CD8-positive, alpha-beta memory T cell (primary cell): ENCODE results near the gene NTN3. TPM values are rescaled to one million over a fixed set of nuclear protein-coding genes. Genes with fewer than 3 reads are reported as not detected.

Experiments
- CTCF ChIA-PET: fragments of 350-600 bp; sonication (Branson Sonifier 250); formaldehyde crosslinking; loops from one replicate; lab custom pipeline; 2021; ENCODE audit warnings: antibody characterized with exemption; lab: Charles Lee
- POLR2A ChIA-PET: fragments of 350-600 bp; sonication (Branson Sonifier 250); formaldehyde crosslinking; loops from one replicate; lab custom pipeline; 2021; ENCODE audit warnings: antibody characterized with exemption; lab: Charles Lee
- DNase-seq, 5 donors: peaks; one replicate each; pipeline versions ENCODE4 v3.0.0 to v3.0.0-alpha.2; 2020 to 2022; ENCODE audit warnings: mixed read lengths in 1 of 5
- H3K27ac ChIP-seq: one replicate; pipeline ENCODE4 v1.7.0; 2013; ENCODE audit warnings: low read depth, mild to moderate bottlenecking, low read length, moderate library complexity
- H3K27me3 ChIP-seq: 2 replicates; pipeline ENCODE4 v1.7.0; 2013; ENCODE audit warnings: low read length, mild to moderate bottlenecking; ENCODE audit not compliant: insufficient read depth, poor library complexity, severe bottlenecking
- H3K36me3 ChIP-seq: 2 replicates; pipeline ENCODE4 v1.7.0; 2013; ENCODE audit warnings: mild to moderate bottlenecking, low read length, moderate library complexity; ENCODE audit not compliant: insufficient read depth
- H3K4me1 ChIP-seq: 2 replicates; pipeline ENCODE4 v1.7.0; 2013; ENCODE audit warnings: mild to moderate bottlenecking, low read length, moderate library complexity; ENCODE audit not compliant: insufficient read depth
- H3K4me3 ChIP-seq: 2 replicates; pipeline ENCODE4 v1.7.0; 2013; ENCODE audit warnings: mild to moderate bottlenecking, low read length
- H3K9me3 ChIP-seq: 2 replicates; pipeline ENCODE4 v1.7.0; 2013; ENCODE audit warnings: mild to moderate bottlenecking, low read length
- H3K27ac Mint-ChIP-seq, 8 donors: one replicate each; pipeline ENCODE4 v1.8.0; 2020 to 2021; ENCODE audit warnings: mixed read lengths in 8 of 8, mild to moderate bottlenecking in 6 of 8, inconsistent platforms in 3 of 8, moderate library complexity in 3 of 8
- H3K27me3 Mint-ChIP-seq, 2 donors: one replicate each; pipeline ENCODE4 v1.8.0; 2020 to 2021; ENCODE audit warnings: mixed read lengths in 2 of 2, mild to moderate bottlenecking in 1 of 2, moderate library complexity in 1 of 2
- H3K36me3 Mint-ChIP-seq, 3 donors: one replicate each; pipeline ENCODE4 v1.8.0; 2020 to 2021; ENCODE audit warnings: mixed read lengths in 3 of 3, inconsistent platforms in 1 of 3, mild to moderate bottlenecking in 1 of 3
- H3K4me1 Mint-ChIP-seq, 3 donors: one replicate each; pipeline ENCODE4 v1.8.0; 2020 to 2021; ENCODE audit warnings: mixed read lengths in 3 of 3, inconsistent platforms in 1 of 3, mild to moderate bottlenecking in 1 of 3
- H3K4me3 Mint-ChIP-seq, 7 donors: one replicate each; pipeline ENCODE4 v1.8.0; 2020 to 2021; ENCODE audit warnings: mixed read lengths in 7 of 7, mild to moderate bottlenecking in 6 of 7, moderate library complexity in 4 of 7, inconsistent platforms in 2 of 7
- H3K9me3 Mint-ChIP-seq, 5 donors: one replicate each; pipeline ENCODE4 v1.8.0; 2020 to 2022; ENCODE audit warnings: mixed read lengths in 5 of 5, mild to moderate bottlenecking in 3 of 5, moderate library complexity in 2 of 5, inconsistent platforms in 1 of 5
- polyA plus RNA-seq: library from polyadenylated mRNA; unstranded; fragments of 300-500 nt; fragmentation: Illumina TruSeq; gene quantifications from one replicate; pipeline ENCODE4 v1.2.3, GENCODE V29; 2021
- total RNA-seq, 2 experiments: library from RNA; stranded (reverse); gene quantifications; one replicate each; pipeline ENCODE4 v1.2.3, GENCODE V29; 2021

Gene NTN3
- total RNA-seq (not detected), polyA plus RNA-seq (not detected)

- H3K27ac Mint-ChIP-seq = no peak within 1 kb of the TSS
- no peaks in the 10 kb centered on the region for H3K36me3 ChIP-seq
- ChIA-PET CTCF (no interaction called here), POLR2A (interaction anchor here (0.8 to 1.1 kb wide), 2 partner anchors 11 to 15 kb away, joined by 3 read pairs; partner anchors contain the start of gene TEDC2)
- peak within 1 kb of the TSS in 2 of 7 donors; percentile 22 to 51 for H3K4me3 Mint-ChIP-seq
- DNase-seq = no peak
- peaks cover 25 to 34% of the 10 kb centered on the region in 2 donors for H3K27me3 Mint-ChIP-seq
- H3K9me3 Mint-ChIP-seq = no peaks in the 10 kb centered on the region
- peaks cover 36% of the 10 kb centered on the region for H3K27me3 ChIP-seq
- peaks cover 17% of the 10 kb centered on the region for H3K4me1 ChIP-seq
- H3K36me3 Mint-ChIP-seq = no peaks in the 10 kb centered on the region
- H3K4me3 ChIP-seq = no peak within 1 kb of the TSS
- peaks cover 7 to 26% (median 11%) of the 10 kb centered on the region in 3 donors for H3K4me1 Mint-ChIP-seq
- no peak within 1 kb of the TSS for H3K27ac ChIP-seq
- no peaks in the 10 kb centered on the region for H3K9me3 ChIP-seq
Measured at GRCh38 chr16:2471016-2471652, at the start of gene NTN3. TSS of gene NTN3 (plus strand) at chr16:2471297. CDS start at chr16:2471702, 405 bp downstream.

- Histone ChIP-seq H3K9me3 (no peaks in the 10 kb centered on the region), H3K4me3 (no peak overlapping the region), H3K27me3 (no peaks in the 10 kb centered on the region), H3K4me1 (peaks cover 5% of the 10 kb centered on the region), H3K27ac (no peak overlapping the region), H3K36me3 (no peaks in the 10 kb centered on the region)
- H3K4me1 Mint-ChIP-seq = peaks cover 9 to 13% (median 12%) of the 10 kb centered on the region in 3 donors
- peaks cover 0 to 1% of the 10 kb centered on the region in 2 donors for H3K27me3 Mint-ChIP-seq
- H3K9me3 Mint-ChIP-seq = no peaks in the 10 kb centered on the region
- ChIA-PET POLR2A (no interaction called here), CTCF (interaction anchor here (0.8 to 1.7 kb wide), 3 partner anchors 9 to 66 kb away, joined by 3 to 8 read pairs (median 4); partner anchors contain the start of gene TBC1D24)
- H3K27ac Mint-ChIP-seq = no peak overlapping the region
- no peak for DNase-seq
- no peak overlapping the region for H3K4me3 Mint-ChIP-seq
- no peaks in the 10 kb centered on the region for H3K36me3 Mint-ChIP-seq
Measured at GRCh38 chr16:2422123-2422867, 48.8 kb upstream of the NTN3 start.

- Histone ChIP-seq H3K27ac (no peak overlapping the region), H3K4me3 (no peak overlapping the region), H3K4me1 (peaks cover 5% of the 10 kb centered on the region), H3K36me3 (no peaks in the 10 kb centered on the region), H3K27me3 (no peaks in the 10 kb centered on the region), H3K9me3 (no peaks in the 10 kb centered on the region)
- no peak overlapping the region for H3K27ac Mint-ChIP-seq
- H3K27me3 Mint-ChIP-seq = no peaks in the 10 kb centered on the region
- no peaks in the 10 kb centered on the region for H3K9me3 Mint-ChIP-seq
- H3K36me3 Mint-ChIP-seq = no peaks in the 10 kb centered on the region
- DNase-seq = no peak
- H3K4me3 Mint-ChIP-seq = no peak overlapping the region
- ChIA-PET CTCF (interaction anchor here (0.9 to 1.7 kb wide), 3 partner anchors 19 to 64 kb away, joined by 3 to 4 read pairs (median 4); no protein-coding TSS in a partner anchor), POLR2A (no interaction called here)
- H3K4me1 Mint-ChIP-seq = peaks cover 11 to 22% (median 21%) of the 10 kb centered on the region in 3 donors
Measured at GRCh38 chr16:2424061-2425007, 46.8 kb upstream of the NTN3 start.

GRCh38 chr16:2425008-2425518 lies 46.0 kb upstream of the NTN3 start:
- H3K36me3 Mint-ChIP-seq = peaks cover 0 to 2% (median 0%) of the 10 kb centered on the region in 3 donors
- ChIA-PET CTCF (no interaction called here), POLR2A (no interaction called here)
- no peaks in the 10 kb centered on the region for H3K9me3 Mint-ChIP-seq
- Histone ChIP-seq H3K9me3 (no peaks in the 10 kb centered on the region), H3K4me3 (no peak overlapping the region), H3K27me3 (no peaks in the 10 kb centered on the region), H3K36me3 (no peaks in the 10 kb centered on the region), H3K27ac (no peak overlapping the region), H3K4me1 (peaks cover 9% of the 10 kb centered on the region)
- H3K4me3 Mint-ChIP-seq = peak overlapping the region in 1 of 7 donors; percentile 40
- H3K27me3 Mint-ChIP-seq = no peaks in the 10 kb centered on the region
- DNase-seq = no peak
- H3K4me1 Mint-ChIP-seq = peaks cover 14 to 26% (median 24%) of the 10 kb centered on the region in 3 donors
- peak overlapping the region in 1 of 8 donors; percentile 86 for H3K27ac Mint-ChIP-seq

GRCh38 chr16:2425825-2426430 lies 45.2 kb upstream of the NTN3 start:
- POLR2A ChIA-PET = no interaction called here
- no peak overlapping the region for H3K27ac Mint-ChIP-seq
- Histone ChIP-seq H3K27me3 (no peaks in the 10 kb centered on the region), H3K36me3 (no peaks in the 10 kb centered on the region), H3K9me3 (no peaks in the 10 kb centered on the region), H3K4me3 (no peak overlapping the region), H3K4me1 (peaks cover 16% of the 10 kb centered on the region), H3K27ac (no peak overlapping the region)
- peaks cover 19 to 34% (median 33%) of the 10 kb centered on the region in 3 donors for H3K4me1 Mint-ChIP-seq
- peaks cover 0 to 3% (median 0%) of the 10 kb centered on the region in 3 donors for H3K36me3 Mint-ChIP-seq
- H3K27me3 Mint-ChIP-seq = no peaks in the 10 kb centered on the region
- DNase-seq = no peak
- CTCF ChIA-PET = no interaction called here
- no peaks in the 10 kb centered on the region for H3K9me3 Mint-ChIP-seq
- peak overlapping the region in 4 of 7 donors; percentile 12 to 83 (median 48) for H3K4me3 Mint-ChIP-seq

GRCh38 chr16:2426941-2427361 lies 44.1 kb upstream of the NTN3 start:
- Mint-ChIP-seq H3K27ac (no peak overlapping the region), H3K4me1 (peaks cover 19 to 37% (median 33%) of the 10 kb centered on the region in 3 donors), H3K27me3 (no peaks in the 10 kb centered on the region), H3K9me3 (no peaks in the 10 kb centered on the region), H3K36me3 (peaks cover 0 to 3% (median 0%) of the 10 kb centered on the region in 3 donors), H3K4me3 (peak overlapping the region in 4 of 7 donors; percentile 26 to 93 (median 42))
- Histone ChIP-seq H3K4me3 (no peak overlapping the region), H3K9me3 (no peaks in the 10 kb centered on the region), H3K27ac (no peak overlapping the region), H3K36me3 (no peaks in the 10 kb centered on the region), H3K27me3 (no peaks in the 10 kb centered on the region), H3K4me1 (peaks cover 16% of the 10 kb centered on the region)
- ChIA-PET CTCF (interaction anchor here (0.8 kb wide), 1 partner anchor 8 kb away, joined by 4 read pairs; no protein-coding TSS in a partner anchor), POLR2A (no interaction called here)
- no peak for DNase-seq

- Histone ChIP-seq H3K9me3 (no peaks in the 10 kb centered on the region), H3K36me3 (no peaks in the 10 kb centered on the region), H3K27ac (no peak overlapping the region), H3K4me3 (no peak overlapping the region), H3K27me3 (no peaks in the 10 kb centered on the region), H3K4me1 (peaks cover 16% of the 10 kb centered on the region)
- ChIA-PET CTCF (interaction anchor here (0.8 to 1.3 kb wide), 2 partner anchors 9 to 10 kb away, joined by 3 to 4 read pairs; no protein-coding TSS in a partner anchor), POLR2A (no interaction called here)
- no peak for DNase-seq
- Mint-ChIP-seq H3K4me3 (peak overlapping the region; percentile 84 to 93 (median 88)), H3K27ac (peak overlapping the region in 3 of 8 donors; percentile 23 to 69 (median 68)), H3K36me3 (peaks cover 0 to 6% (median 0%) of the 10 kb centered on the region in 3 donors), H3K4me1 (peaks cover 16 to 32% (median 28%) of the 10 kb centered on the region in 3 donors), H3K27me3 (no peaks in the 10 kb centered on the region), H3K9me3 (no peaks in the 10 kb centered on the region)
Measured at GRCh38 chr16:2427526-2427925, 43.6 kb upstream of the NTN3 start.
